SU-DHL-6 (cell line): ENCODE data around the gene MYOM1.

Source experiments
- H2AFZ ChIP-seq: fragments of 200-600 bp; sonication (generic); 2 replicates; pipeline ENCODE4 v1.6.1; 2014; ENCODE audit warnings: low read depth, mild to moderate bottlenecking, moderate library complexity, mixed read lengths, antibody characterized with exemption, low read length; ENCODE audit not compliant: severe bottlenecking
- H3F3A ChIP-seq: fragments of 200-600 bp; shearing (Covaris generic); 2 replicates; pipeline ENCODE4 v1.6.0; 2016; ENCODE audit warnings: antibody characterized with exemption, mild to moderate bottlenecking; ENCODE audit not compliant: insufficient read depth
- H3K27ac ChIP-seq: fragments of 200-600 bp; sonication (generic); 2 replicates; pipeline ENCODE4 v1.5.1; 2016; ENCODE audit warnings: low read depth, mild to moderate bottlenecking, low read length, moderate library complexity, mixed read lengths
- H3K27me3 ChIP-seq: fragments of 200-600 bp; sonication (generic), shearing (Covaris generic); 2 replicates; pipeline ENCODE4 v1.6.0; 2014; ENCODE audit warnings: mild to moderate bottlenecking, low read length
- H3K36me3 ChIP-seq: fragments of 200-600 bp; sonication (generic); 2 replicates; pipeline ENCODE4 v1.6.1; 2014; ENCODE audit warnings: mild to moderate bottlenecking, low read length, mixed read lengths
- H3K4me2 ChIP-seq: fragments of 300-600, 200-600 bp; shearing (Covaris generic), sonication (generic); 2 replicates; pipeline ENCODE4 v1.6.0; 2014; ENCODE audit warnings: low read length, low read depth, mild to moderate bottlenecking; ENCODE audit not compliant: poor library complexity, severe bottlenecking
- H3K4me3 ChIP-seq: fragments of 200-600 bp; sonication (generic); 2 replicates; pipeline ENCODE4 v1.5.1; 2014; ENCODE audit warnings: antibody characterized with exemption, low read length, mild to moderate bottlenecking, mixed read lengths; ENCODE audit not compliant: insufficient read depth, poor library complexity, severe bottlenecking
- H3K79me2 ChIP-seq: fragments of 200-600 bp; sonication (generic); 2 replicates; pipeline ENCODE4 v1.6.1; 2014; ENCODE audit warnings: mild to moderate bottlenecking, low read length, moderate library complexity; ENCODE audit not compliant: insufficient read depth
- H3K9ac ChIP-seq: fragments of 200-600 bp; sonication (generic); 2 replicates; pipeline ENCODE4 v1.7.0; 2014; ENCODE audit warnings: mild to moderate bottlenecking, low read length
- H3K9me2 ChIP-seq: fragments of 200-600 bp; sonication (generic); replicated peaks from 2 replicates; pipeline ENCODE4 v1.6.1; 2014; ENCODE audit warnings: low read length; ENCODE audit not compliant: insufficient read depth
- H3K9me3 ChIP-seq: fragments of 200-600 bp; sonication (generic); 2 replicates; pipeline ENCODE4 v1.6.1; 2014; ENCODE audit warnings: low read length, mixed read lengths; ENCODE audit not compliant: insufficient read depth
- H4K20me1 ChIP-seq: fragments of 200-600 bp; sonication (generic); 2 replicates; pipeline ENCODE4 v1.6.1; 2014; ENCODE audit warnings: low read depth, mild to moderate bottlenecking, antibody characterized with exemption, low read length, moderate library complexity, mixed read lengths
- CTCF ChIP-seq: fragments of 200-600 bp; sonication (generic); IDR thresholded peaks from one replicate; pipeline ENCODE4 v1.5.1; 2017; ENCODE audit warnings: antibody characterized with exemption, mild to moderate bottlenecking, low read length, moderate library complexity; ENCODE audit not compliant: insufficient read depth, poor library complexity, severe bottlenecking
- EZH2phosphoT487 ChIP-seq: fragments of 200-600 bp; sonication (generic), shearing (Covaris generic); conservative IDR thresholded peaks from 2 replicates; pipeline ENCODE4 v1.6.1; 2018; ENCODE audit warnings: mild to moderate bottlenecking, antibody characterized with exemption, low read length, moderate library complexity, mixed read lengths

Gene MYOM1

GRCh38 chr18:3081584-3081991, 138.2 kb downstream of the MYOM1 start:
- no peaks in the 10 kb centered on the region for H3K79me2 ChIP-seq
- H3K27me3 ChIP-seq = no peaks in the 10 kb centered on the region
- no peaks in the 10 kb centered on the region for H3K9me2 ChIP-seq
- no peaks in the 10 kb centered on the region for H3K36me3 ChIP-seq
- H3F3A ChIP-seq = no peaks in the 10 kb centered on the region
- TF ChIP-seq CTCF (no peak), EZH2phosphoT487 (no peak)
- no peak overlapping the region for H3K4me3 ChIP-seq
- H3K27ac ChIP-seq = no peak overlapping the region
- no peak overlapping the region for H2AFZ ChIP-seq
- no peak overlapping the region for H3K9ac ChIP-seq
- H3K4me2 ChIP-seq = no peak overlapping the region
- H3K9me3 ChIP-seq = no peaks in the 10 kb centered on the region
- H4K20me1 ChIP-seq = no peaks in the 10 kb centered on the region

GRCh38 chr18:3079653-3080052, 140.1 kb downstream of the MYOM1 start:
- H3K4me3 ChIP-seq = no peak overlapping the region
- no peaks in the 10 kb centered on the region for H3K79me2 ChIP-seq
- no peak for TF ChIP-seq EZH2phosphoT487
- no peak for TF ChIP-seq CTCF
- no peaks in the 10 kb centered on the region for H4K20me1 ChIP-seq
- no peaks in the 10 kb centered on the region for H3K36me3 ChIP-seq
- H3K9me2 ChIP-seq = no peaks in the 10 kb centered on the region
- H2AFZ ChIP-seq = no peak overlapping the region
- no peak overlapping the region for H3K4me2 ChIP-seq
- H3K27me3 ChIP-seq = no peaks in the 10 kb centered on the region
- H3F3A ChIP-seq = no peaks in the 10 kb centered on the region
- H3K9me3 ChIP-seq = no peaks in the 10 kb centered on the region
- H3K27ac ChIP-seq = no peak overlapping the region
- H3K9ac ChIP-seq = no peak overlapping the region

DNA sequence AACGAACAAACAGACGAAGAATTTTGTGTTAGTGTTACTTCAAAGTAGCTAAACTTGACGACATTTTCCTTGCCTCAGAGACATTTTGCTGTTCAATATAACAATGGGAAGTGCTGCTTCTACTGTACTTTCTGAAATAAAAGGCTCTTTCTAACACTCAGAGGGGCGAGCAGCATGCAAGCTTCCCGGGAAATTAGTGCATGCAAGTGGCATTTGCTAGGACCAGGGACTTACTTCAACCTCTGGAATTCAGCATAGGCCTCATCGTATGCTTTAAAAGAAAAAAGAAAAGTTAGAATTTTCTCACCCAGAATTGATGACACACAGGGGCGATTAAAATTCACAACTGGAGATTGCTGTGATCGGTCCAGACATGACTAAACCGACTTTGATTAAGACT, 144.3 kb downstream of the MYOM1 start:
- Histone ChIP-seq H3K4me2 (no peak overlapping the region), H3F3A (no peaks in the 10 kb centered on the region), H3K4me3 (no peak overlapping the region), H3K9me2 (no peaks in the 10 kb centered on the region), H4K20me1 (no peaks in the 10 kb centered on the region), H3K9ac (no peak overlapping the region), H2AFZ (no peak overlapping the region), H3K27me3 (no peaks in the 10 kb centered on the region), H3K9me3 (no peaks in the 10 kb centered on the region), H3K27ac (no peak overlapping the region), H3K36me3 (no peaks in the 10 kb centered on the region), H3K79me2 (no peaks in the 10 kb centered on the region)
- TF ChIP-seq EZH2phosphoT487 (no peak), CTCF (no peak)
